CD4-positive, alpha-beta T cell treated with Interleukin-6 for 4 hours (primary cell): ENCODE results near the gene NCOR1.
"Not testable (repeated sequence)": the region's sequence is repeated elsewhere in the genome, so short reads cannot be mapped to it uniquely, and the experiment has no call there.

ENCODE experiments used
- DNase-seq: peaks from one replicate; pipeline ENCODE4 v3.0.0-alpha.2; 2020; ENCODE audit warnings: mixed read lengths

Gene NCOR1

DNA sequence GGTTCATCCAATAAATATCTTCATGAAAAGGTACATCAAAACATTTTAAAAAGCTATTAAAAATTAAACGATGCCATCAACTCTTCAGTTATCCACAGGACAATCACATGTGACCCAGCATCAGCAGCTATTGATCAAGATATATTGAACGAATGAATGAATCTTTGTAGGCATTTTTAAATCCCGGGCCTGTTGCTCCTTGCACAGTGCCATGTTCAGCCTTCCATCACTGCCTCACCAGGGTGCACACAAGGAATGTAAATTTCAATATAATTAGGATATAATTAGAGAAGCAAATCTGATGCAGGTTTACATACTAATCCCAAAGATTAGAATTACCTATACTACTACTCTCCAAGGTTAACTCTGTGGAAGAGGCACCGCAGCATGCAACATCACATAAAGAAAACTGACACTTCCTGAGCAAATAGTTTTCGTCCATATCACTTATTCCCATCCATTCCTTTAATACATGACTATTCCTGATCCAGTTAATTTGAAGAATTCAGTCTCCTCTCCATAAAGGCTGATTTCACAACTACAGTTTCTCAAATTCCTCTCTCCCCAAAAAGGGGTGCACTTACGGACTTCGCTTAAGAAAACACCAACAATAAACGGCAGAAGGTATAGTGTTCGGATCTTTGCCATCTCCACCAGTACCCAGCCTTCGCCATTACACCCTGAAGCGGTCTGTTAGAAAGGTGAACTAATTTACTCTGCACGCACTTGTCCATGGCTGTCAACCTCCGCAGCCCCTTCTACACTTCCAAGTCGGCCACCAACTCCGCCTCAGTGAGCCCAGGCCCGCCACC is 938 bp downstream of the NCOR1 start:
- DNase-seq = no peak

DNA sequence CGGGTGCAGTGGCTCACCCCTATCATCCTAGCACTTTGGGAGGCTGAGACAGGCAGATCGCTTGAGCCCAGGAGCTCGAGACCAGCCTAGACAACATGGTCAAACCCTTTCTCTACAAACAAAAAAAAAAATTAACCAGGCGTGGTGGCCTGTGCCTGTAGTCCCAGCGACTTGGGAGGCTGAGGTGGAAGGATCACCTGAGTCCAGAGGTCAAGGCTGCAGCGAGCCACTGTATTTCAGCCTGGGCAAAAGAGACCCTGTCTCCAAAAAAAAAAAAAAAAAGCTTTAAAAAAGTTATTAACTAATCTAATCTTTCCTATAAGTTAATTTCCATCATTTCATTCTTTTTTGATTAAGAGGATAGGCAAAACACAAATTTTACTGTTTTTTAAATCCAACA is 2.5 kb downstream of the NCOR1 start:
- DNase-seq = no peak

GRCh38 chr17:16211590-16211989 is 3.7 kb downstream of the NCOR1 start:
- no peak for DNase-seq

DNA sequence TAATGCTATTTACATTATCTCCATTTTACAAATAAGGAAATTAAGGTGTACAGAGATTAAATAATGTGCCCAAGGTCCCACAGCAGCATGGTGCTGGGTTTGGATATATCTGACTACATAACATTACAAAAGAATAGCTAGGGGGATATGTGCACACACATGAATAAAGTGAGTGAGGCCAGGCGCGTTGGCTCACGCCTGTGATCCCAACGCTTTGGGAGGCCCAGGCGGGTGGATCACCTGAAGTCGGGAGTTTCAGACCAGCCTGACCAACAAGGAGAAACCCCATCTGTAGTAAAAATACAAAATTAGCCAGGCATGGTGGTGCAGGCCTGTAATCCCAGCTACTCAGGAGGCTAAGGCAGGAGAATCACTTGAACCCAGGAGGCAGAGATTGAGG is 10.6 kb downstream of the NCOR1 start:
- not testable (repeated sequence) for DNase-seq

DNA sequence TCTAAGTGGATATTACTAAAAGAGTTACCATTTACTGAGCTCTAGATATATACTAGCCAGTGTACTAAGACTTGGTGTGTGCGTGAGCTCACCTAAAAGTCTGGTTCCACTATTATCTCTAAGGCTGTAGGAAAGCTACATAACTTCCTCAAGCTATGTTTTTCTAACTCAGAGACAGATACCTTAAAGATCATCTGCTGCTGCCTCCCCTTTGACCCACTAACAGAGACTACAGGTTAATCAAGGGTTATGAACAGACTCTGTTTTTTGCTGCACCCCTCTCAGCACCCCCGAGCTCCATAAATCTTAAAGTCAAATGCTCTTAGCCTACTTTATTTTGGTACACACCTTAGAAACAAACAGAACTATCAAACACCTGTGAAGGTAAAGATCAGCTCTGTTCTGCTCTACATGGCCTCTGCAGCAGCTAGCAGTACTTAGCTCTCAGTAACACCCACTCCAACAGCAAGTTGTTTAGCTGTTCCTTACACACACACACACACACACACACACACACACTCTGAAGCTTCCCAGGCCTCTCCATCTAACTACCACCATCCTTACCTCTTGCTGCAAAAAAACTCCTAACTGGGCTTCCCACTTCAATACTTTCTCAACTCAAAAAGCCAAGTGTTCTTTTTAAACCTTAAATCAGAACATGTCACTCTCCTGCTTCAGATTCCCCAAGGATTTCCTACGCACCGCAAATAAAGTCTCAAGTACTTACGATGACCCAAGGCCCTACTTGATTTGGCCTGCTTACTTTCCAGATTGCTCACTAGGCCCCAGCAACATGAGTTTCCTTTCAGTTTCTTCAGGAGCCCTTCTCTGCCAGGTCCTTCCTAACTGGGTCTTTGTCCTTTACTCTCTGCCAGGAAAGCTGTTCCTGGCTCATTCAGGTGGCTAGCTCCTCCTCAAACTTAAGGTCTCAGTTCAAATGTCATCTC is 12.5 kb downstream of the NCOR1 start:
- DNase-seq = not testable (repeated sequence)

DNA sequence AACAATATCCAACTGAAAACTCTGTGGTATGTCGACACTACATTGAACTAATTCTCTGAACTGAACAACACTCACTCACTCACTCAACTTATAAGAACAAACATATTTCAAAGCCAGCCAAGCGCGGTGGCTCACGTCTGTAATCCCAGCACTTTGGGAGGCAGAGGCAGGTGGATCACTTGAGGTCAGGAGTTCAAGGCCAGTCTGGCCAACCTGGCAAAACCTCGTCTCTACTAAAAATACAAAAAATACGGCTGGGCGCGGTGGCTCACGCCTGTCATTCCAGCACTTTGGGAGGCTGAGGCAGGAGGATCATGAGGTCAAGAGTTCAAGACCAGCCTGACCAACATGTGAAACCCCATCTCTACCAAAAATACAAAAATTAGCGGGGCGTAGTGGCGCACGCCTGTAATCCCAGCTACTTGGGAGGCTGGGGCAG is 13.6 kb downstream of the NCOR1 start:
- DNase-seq = not testable (repeated sequence)

- DNase-seq = no peak
These were observed 16.2 kb downstream of the NCOR1 start for GRCh38 chr17:16199093-16199492.

- no peak for DNase-seq
These were observed 18.1 kb downstream of the NCOR1 start for GRCh38 chr17:16197276-16197675.

DNA sequence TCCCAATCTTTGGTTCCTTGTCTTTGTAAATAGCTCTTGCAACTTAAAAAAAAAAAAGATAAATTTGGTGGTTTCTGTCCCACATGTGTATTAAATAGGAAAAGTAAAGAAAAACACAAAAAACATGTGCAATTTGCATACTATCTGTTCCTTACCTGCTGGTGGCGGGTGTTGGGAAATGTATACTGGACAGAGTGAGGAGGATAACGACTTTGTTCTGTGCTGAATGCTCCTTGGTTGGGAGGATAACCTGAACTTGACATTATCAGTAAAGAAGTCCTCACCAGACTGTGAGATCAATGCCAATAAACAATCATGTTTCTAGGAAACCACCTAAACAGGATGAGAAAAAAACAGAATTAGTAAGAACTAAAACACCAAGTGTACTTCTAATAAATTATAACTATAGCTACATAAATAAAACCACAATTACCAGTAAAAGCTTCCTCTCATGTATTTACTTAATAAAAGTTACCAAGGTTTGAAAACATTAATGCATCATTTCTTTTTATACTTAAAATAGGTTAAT is 21.0 kb downstream of the NCOR1 start:
- DNase-seq = not testable (repeated sequence)

DNA sequence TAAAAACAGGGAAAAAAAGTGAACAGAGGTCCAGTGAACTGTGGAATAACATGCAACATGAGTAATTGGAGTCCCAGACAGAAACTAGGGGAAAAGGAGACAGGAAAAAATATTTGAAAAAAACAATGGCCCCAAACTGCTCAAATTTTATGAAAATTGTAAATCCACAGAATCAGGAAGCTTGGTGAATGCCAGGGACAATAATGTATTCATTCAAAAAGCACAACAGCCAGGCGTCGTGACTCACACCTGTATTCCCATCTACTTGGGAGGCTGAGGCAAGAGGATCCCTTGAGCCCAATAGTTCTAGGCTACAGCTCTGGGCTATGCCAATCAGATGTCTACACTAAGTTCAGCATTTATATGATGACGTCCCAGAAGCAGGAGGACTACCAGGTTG is 23.7 kb downstream of the NCOR1 start:
- no peak for DNase-seq

GRCh38 chr17:16190703-16191360 is 24.5 kb downstream of the NCOR1 start:
- no peak for DNase-seq

DNA sequence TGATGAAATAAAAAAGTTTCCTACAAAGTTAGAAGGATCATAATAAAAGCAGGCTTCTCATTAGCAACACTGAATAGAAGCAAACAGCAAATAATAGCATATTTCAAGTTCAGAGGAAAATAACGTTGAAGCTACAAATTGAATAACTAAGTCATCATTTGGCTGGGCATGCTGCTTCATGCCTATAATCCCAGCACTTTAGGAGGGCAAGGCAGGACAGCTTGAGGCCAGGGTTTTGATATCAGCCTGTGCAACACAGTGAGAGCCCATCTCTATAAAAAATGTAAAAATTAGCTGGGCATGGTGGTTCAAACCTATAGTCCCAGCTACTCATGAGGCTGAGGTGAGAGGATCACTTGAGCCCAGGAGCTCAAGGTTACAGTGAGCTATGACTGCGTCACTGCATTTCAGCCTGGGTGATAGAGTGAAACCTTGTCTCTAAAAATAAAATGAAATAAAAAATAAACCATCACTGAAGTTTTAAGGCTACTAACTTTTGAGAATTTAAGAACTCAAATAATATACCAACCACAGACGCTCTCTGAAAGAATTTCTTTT is 25.5 kb downstream of the NCOR1 start:
- no peak for DNase-seq

GRCh38 chr17:16187642-16188041 is 27.7 kb downstream of the NCOR1 start:
- DNase-seq = no peak

DNA sequence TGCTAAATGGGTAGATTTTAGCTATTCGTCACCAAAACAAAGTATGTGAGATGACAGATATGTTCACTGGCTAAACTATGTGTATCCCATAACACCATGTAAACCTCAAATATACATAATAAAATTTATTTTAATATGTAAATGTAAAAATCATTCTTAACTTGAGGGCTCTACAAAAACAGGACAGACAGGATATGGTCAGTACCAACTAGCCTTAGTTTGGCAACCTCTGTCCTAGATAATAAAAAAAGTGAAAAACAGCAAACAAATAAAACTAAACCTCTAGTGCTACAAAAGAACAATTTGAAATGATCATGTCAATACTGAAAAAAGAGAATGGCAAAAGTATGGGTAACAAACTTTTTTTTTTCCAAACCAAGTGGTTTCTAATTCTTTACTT is 33.8 kb downstream of the NCOR1 start:
- DNase-seq = no peak

DNA sequence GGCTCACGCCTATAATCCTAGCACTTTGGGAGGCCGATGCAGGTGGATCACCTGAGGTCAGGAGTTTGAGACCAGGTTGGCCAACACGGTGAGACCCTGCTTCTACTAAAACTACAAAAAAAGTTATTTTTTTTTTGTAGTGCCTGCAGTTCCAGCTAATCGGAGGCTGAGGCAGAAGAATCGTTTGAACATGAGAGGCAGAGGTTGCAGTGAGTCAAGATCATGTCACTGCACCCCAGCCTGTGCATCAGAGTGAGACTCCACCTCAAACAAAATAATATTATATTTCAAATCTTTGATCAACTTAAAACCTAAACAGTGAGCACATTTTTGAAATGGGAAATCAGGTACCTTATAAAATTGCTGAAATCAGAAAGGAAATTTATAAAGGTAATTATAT is 36.5 kb downstream of the NCOR1 start:
- no peak for DNase-seq

GRCh38 chr17:16171613-16172012 is 43.7 kb downstream of the NCOR1 start:
- no peak for DNase-seq

DNA sequence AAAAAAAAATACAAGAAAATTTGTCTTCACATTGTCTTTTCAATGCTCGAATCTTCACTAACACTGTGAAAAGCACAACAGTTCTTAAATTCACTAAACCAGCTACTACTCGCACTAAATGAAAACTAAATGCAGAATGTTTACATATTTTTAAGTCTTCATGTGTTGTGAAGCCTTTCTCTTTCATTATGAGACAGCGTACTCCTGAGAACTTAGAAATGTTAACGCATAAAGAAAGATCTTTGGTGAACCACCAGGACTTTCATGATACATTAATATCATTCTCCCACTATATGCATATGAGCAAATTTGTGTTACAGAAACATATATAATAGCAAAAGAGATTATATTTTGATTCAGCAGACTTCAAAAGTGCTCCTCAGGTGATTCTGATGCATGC is 48.6 kb downstream of the NCOR1 start:
- not testable (repeated sequence) for DNase-seq

- no peak for DNase-seq
These were observed 56.6 kb downstream of the NCOR1 start for GRCh38 chr17:16158714-16159113.

DNA sequence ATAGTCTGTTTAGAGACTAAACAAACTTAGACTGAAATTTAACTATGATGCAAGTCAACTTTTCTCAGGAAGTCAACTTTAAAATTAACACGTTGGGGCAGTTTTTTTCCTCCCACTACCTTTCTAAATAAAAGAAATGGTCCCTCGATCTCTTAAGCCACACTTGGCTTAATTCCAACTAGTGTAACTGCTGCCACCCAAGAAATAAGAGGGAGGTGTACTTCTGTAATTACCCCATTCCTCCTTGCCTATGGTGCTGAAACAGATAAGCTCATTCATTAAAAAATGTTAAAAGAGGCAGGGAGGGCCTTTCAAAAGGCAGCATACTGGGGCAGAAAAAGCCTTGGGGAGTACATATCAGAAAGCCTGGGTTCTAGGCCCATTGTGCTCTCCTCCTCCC is 59.8 kb downstream of the NCOR1 start:
- no peak for DNase-seq

DNA sequence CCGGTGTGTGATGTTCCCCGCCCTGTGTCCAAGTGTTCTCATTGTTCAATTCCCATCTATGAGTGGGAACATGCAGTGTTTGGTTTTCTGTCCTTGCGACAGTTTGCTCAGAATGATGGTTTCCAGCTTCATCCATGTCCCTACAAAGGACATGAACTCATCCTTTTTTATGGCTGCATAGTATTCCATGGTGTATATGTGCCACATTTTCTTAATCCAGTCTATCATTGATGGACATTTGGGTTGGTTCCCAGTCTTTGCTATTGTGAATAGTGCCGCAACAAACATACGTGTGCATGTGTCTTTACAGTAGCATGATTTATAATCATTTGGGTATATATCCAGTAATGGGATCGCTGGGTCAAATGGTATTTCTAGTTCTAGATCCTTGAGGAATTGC is 63.0 kb downstream of the NCOR1 start:
- DNase-seq = not testable (repeated sequence)

- DNase-seq = no peak
These were observed 65.0 kb downstream of the NCOR1 start for GRCh38 chr17:16150251-16150856.

DNA sequence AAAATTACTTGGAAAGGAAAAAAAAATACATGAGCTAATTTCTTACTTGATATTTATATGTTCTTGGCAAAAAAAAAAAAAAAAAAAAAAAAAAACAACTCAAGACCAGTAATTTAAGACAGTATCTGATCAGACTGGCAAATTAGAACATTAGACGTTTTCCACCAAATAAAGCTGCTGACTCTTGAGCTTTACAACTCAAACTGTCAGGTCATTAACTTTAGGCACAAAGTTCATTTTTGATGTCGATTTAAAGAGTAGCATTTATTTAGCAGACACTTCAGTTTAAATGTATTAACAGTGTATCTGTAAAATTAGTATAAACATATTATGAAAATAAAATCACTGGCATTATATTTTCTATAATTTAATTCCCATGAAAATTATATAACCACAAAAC is 66.7 kb downstream of the NCOR1 start:
- no peak for DNase-seq
